ENCODE measurements around the gene LINGO3.

- no peak for TF ChIP-seq POLR2A (IDR thresholded peaks at IDR 0.05)
- no peak for TF ChIP-seq CTCF (IDR thresholded peaks at IDR 0.05)
- TF ChIP-seq EP300 (IDR thresholded peaks at IDR 0.05) = no peak
Observed at GRCh38 chr19:2306281-2306806, 1.6 kb downstream of the LINGO3 start.
